ENCODE data around the gene ID3.
A peak's percentile ranks its signal among the peaks of the same experiment; 100 is the strongest.
"Not testable (repeated sequence)": the region's sequence is repeated elsewhere in the genome, so short reads cannot be mapped to it uniquely, and the experiment has no call there.

ID3 gene

GRCh38 chr1:23554481-23555269 is 4.6 kb downstream of the ID3 start:
- H3K27ac ChIP-seq: peak overlapping the region; percentile 78
- DNase-seq (ENCODE audit: low read depth, low spot score): no peak

GRCh38 chr1:23554127-23554480 is 5.2 kb downstream of the ID3 start:
- DNase-seq (ENCODE audit: low read depth, low spot score): no peak
- peak overlapping the region; percentile 78 for H3K27ac ChIP-seq

GRCh38 chr1:23553231-23554126 is 5.8 kb downstream of the ID3 start:
- no peak for DNase-seq (ENCODE audit: low read depth, low spot score)
- no peak overlapping the region for H3K27ac ChIP-seq

- no peak overlapping the region for H3K27ac ChIP-seq
- DNase-seq (ENCODE audit: low read depth, low spot score): no peak
Observed at GRCh38 chr1:23551849-23552248, 7.5 kb downstream of the ID3 start.

GRCh38 chr1:23548704-23549143 is 10.6 kb downstream of the ID3 start:
- H3K27ac ChIP-seq: no peak overlapping the region
- no peak for DNase-seq (ENCODE audit: low read depth, low spot score)

GRCh38 chr1:23546897-23547584 is 12.3 kb downstream of the ID3 start:
- no peak overlapping the region for H3K27ac ChIP-seq
- DNase-seq (ENCODE audit: low read depth, low spot score): no peak

GRCh38 chr1:23545851-23546250 is 13.4 kb downstream of the ID3 start:
- H3K27ac ChIP-seq: no peak overlapping the region
- DNase-seq (ENCODE audit: low read depth, low spot score): no peak

GRCh38 chr1:23544444-23545389 is 14.6 kb downstream of the ID3 start:
- DNase-seq (ENCODE audit: low read depth, low spot score): no peak
- peak overlapping the region; percentile 26 for H3K27ac ChIP-seq

GRCh38 chr1:23543707-23544443 is 15.4 kb downstream of the ID3 start:
- peak overlapping the region; percentile 26 for H3K27ac ChIP-seq
- no peak for DNase-seq (ENCODE audit: low read depth, low spot score)

GRCh38 chr1:23542940-23543339 is 16.4 kb downstream of the ID3 start:
- not testable (repeated sequence) for H3K27ac ChIP-seq; DNase-seq (ENCODE audit: low read depth, low spot score)

GRCh38 chr1:23539698-23540266 is 19.5 kb downstream of the ID3 start:
- no peak for DNase-seq (ENCODE audit: low read depth, low spot score)
- no peak overlapping the region for H3K27ac ChIP-seq

GRCh38 chr1:23537296-23537973 is 21.9 kb downstream of the ID3 start:
- no peak overlapping the region for H3K27ac ChIP-seq
- DNase-seq (ENCODE audit: low read depth, low spot score): no peak

- peak; percentile 65 for DNase-seq (ENCODE audit: low read depth, low spot score)
- H3K27ac ChIP-seq: peak overlapping the region; percentile 71
Observed at GRCh38 chr1:23533246-23534023, 25.9 kb downstream of the ID3 start.

GRCh38 chr1:23531562-23532094 is 27.7 kb downstream of the ID3 start:
- no peak for DNase-seq (ENCODE audit: low read depth, low spot score)
- peak overlapping the region; percentile 71 for H3K27ac ChIP-seq

GRCh38 chr1:23530747-23531561 is 28.3 kb downstream of the ID3 start, which contains the start of gene E2F2:
E2F2 (minus strand) TSS chr1:23531233; CDS start chr1:23530793, 440 bp downstream.
- H3K27ac ChIP-seq: peak within 1 kb of the TSS; percentile 71
- no peak for DNase-seq (ENCODE audit: low read depth, low spot score)

- no peak for DNase-seq (ENCODE audit: low read depth, low spot score)
- no peak overlapping the region for H3K27ac ChIP-seq
Observed at GRCh38 chr1:23530087-23530746, 29.1 kb downstream of the ID3 start.

Measured in epithelial cell of prostate (primary cell).